ENCODE measurements around the gene HIBADH.
"Not testable (repeated sequence)": the region's sequence is repeated elsewhere in the genome, so short reads cannot be mapped to it uniquely, and the experiment has no call there.

Gene HIBADH

DNA sequence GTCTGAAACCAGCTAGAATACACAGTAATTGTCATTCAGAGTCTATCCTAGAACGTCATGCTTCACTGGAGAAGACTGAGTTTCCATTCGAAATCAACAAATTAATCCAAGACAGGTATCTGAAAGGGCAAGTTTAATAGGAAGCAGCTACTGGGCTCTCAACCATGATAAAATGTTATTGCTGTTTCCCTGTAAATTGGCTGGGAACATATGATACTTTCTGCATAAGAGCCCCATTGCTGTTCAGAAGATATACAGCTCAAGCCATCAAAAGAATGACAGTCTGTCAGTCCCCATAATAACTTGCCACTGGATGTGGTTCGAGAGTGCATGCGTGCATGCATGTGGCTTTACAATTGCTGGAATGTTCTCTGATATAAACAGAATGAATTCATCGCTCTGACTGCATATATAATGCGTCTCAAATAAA is 129.0 kb downstream of the HIBADH start:
- no peak for DNase-seq

DNA sequence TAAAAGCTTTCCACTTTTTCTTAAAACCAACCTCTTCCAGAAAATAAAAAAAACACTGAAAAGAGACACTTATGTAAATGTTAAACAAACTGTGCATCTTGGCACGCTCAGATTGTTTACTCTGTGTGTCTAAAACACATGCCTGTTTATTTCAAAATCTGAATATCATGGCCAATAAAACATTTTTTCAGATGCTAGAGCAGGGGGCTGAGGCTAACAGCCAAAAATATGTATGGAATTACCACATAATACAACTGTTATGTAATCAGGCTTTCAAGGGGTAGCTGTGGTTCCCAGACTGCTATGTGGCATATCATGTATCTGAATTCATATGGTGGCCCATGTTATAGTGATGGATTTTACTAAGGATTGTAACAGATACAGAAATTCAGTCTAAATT is 130.4 kb downstream of the HIBADH start:
- no peak for DNase-seq

DNA sequence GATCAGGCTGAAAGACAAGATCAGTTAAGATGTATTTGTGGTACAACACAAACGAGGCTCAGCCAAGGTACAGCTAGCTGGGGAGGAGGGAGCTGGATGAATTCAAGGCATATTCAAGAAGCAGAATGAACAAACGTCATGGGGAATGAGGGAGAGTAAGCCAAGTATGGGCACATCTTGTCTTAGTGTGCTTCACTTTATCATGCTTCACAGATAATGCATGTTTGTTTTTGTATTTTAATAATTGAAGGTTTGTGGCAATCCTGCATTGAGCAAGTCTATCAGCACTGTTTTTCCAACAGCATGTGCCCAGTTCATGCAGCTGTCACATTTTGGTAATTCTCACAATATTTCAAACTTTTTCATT is 135.4 kb downstream of the HIBADH start:
- no peak for DNase-seq

DNA sequence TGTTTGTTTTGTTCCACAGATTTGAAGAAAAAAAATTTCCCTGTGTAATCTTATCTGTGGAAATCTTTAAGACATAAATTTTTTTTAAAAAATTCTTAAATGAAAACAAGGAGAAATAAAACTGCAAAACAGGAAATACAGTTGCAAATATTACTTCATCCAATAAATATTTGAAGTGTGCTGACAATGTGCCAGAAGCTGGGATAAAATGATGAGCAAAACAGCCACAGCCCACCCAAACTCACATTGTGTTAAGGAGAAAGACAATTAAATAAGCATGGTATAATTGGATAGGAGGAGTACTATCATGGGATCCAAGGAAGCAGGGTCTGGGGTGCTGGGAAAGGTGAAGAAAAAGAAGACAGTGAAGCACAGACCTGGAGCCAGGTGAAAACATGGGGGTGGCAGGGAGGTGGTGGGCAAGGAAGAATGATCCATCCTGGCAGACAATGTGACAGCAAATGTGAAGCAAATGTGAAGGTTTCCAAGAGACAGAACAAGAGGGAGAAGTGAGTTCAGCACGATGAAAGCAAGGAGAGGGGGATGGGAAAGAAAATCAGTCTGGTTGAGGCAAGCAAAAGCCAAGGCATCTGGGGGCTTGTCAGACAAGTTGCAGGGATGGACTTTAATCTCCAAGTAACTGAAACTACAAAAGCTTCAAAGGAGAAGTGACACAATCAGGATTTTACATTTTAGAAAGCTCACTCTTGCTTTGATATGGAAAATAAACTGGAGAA is 135.9 kb downstream of the HIBADH start:
- DNase-seq, result no peak

DNA sequence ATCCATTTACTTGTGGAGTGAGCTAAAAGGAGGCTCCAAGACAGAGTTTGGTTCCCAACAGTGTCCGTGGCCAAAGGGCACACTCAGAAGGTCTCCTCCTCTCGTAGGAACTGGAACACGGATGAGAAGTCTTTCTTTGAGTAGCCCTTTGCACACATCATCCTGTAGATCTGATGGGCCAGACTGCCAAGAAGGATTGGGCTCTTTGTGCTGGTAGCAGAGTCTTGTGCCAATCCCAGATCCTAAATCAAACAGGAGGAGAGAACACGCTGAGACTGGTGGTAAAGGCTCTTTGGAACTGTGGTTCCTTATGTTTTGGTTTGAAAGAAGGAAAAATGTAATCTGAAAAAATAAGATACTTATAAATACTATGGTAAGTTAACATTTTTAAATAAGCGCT is 136.6 kb downstream of the HIBADH start:
- DNase-seq, result no peak

DNA sequence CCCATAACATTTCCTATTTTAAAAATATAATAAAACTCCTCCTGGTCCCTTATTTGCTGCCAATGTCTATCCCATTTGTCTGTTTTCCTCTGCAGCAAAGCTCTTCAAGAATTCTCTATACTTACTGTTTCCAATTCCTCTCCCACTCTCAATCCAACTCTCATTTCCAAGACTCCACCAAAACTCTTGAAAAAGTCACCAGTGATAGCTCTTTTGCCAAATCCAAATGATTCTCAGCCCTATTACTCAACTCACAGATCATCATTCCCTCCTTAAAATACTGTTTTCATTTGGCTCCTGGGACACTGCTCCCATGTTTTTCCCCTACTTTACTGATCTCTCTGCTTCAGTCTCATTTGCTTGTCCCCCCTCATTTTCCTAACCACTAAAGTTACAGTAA is 139.4 kb downstream of the HIBADH start:
- no peak for DNase-seq

DNA sequence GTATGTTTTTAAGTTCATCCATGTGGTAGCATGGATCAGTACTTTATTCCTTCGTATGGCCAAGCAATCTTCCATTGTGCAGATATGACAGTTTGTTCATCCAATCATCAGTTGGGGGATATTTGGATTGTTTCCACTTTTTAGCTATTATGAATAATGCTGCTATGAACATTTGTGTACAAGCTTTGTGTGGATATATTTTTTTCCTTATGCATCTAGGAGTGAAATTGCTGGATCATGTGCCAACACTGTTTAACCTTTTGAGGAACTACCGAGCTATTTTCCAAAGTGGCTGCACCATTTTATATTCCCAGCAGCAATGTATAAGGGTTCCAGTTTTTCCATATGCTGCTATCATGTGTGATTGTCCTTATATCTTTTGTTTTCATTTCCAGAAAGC is 140.1 kb downstream of the HIBADH start:
- no peak for DNase-seq

DNA sequence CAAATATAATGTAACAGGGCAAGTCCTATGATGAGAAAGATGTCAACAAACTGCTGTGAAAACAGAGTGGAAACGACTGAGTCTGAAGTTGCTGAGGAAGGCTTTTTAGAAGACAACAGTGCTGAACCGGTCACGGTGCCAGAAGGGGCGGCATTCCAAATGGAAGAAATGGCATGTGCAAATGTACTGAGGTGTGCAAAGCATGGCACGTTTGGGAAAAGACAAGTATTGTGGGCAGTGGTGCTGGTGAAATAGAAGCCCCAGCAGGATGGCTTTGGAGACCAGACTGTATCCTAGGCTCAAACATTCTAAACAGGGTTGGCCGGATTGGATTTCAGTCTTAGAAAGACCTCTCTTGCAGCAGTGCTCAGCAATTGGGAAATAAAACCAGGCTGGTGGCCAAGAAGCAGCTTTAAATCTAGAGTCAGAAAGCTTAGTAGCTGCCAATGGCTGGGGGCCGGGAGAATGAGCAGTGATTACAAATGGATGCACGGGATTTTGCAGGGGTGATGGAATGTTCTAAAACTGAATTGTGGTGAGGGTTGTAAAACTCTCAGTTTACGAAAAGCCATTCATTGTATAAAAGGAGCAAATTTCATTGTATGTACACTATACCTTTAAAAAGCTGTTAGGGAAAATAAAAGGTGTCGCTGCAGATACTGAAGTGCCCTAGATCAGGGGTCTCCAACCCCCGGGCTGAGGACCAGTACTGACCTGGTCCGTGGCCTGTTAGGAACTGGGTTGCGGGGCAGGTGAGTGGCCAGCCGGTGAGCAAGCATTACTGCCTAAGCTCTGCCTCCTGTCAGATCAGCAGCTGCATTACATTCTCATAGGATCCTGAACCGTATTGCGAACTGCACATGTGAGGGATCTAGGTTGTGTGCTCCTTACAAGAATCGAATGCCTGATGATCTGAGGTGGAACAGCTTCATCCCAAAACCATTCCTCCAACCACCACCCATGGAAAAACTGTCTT is 141.6 kb downstream of the HIBADH start:
- DNase-seq, result no peak

DNA sequence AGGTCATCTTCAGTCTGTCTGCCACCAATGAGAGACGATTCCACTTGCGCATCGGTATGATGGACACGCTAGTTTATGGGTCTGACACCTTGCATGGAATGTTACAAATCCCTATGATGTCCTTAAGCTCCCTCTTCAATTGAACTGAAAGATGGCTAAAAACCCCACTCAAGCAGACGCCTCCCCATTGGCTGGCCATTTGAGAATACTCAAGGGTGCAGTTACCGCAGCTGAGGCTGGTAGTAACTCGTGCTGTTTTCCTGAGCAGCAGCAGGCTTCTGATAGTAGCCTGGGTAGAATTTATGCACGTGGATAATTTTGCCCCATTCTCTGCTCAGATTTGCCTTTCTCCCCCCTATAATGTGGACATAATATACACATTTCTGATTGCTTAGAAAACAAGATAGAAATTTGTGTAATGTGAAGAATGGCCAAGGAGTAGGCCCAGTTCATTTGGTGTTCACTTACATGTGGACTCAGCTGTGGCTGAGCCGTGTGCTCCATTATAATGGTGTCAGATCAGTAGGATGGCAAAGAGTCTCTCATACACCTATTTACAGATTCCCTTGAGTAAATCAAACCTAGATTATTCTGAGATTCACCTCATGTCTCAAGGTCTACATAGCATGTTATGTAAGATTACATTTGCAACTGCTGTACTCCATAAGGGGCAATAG is 142.8 kb downstream of the HIBADH start:
- DNase-seq, result no peak

DNA sequence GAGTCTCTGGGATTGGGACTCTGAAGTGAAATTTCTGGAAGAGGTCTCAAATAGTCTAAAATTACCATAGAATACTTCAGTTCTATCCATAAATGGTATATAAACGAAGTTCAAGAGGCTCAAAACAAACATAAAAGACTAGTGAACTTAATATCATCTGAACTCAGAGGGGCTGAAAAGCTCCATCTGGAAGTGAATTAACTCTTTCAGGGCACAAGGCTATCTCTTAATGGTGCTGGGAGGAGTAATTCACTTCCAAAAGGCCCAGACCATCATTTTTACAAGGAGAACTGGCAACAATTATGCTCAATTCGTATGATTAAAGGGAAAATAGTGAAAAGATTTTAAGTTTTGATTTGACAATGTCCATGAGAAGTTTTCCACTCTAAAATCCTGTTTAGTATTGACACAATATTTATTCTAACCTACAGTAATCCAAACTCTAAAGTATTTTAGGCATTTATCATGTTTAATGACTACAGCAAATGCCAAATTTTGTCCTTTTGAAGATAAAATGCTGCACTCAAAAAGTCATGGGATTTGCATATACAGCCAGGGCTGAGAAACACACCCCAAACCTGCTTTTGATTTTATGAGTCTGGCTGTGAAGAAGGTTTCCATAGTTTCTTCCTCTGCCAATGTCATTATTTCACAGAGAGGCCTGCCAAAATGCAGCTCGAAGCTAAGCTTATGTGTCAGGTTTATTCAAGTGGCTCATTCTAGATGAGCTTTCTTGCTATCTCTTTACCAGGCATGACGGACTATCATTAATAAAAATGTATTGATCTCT is 143.9 kb downstream of the HIBADH start:
- no peak for DNase-seq

DNA sequence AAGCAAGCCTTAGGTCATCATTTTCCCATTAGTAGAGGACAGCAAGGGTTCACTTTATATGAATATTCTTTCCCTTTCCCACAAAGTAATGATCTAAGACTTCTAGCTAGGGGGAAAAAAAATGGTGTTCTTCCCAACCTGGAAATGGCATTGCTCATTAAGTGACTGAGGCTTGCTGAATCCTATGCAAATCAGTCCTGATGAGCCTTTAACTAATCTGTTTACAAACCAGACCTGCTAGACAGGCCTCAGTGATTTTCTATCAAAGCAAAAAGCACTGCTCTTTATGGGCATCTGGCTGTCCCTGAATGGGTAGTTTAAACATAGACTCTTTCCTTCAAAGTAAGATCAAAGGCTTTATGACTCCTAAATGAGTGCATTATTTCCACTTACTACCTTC is 146.3 kb downstream of the HIBADH start:
- DNase-seq, result no peak

DNA sequence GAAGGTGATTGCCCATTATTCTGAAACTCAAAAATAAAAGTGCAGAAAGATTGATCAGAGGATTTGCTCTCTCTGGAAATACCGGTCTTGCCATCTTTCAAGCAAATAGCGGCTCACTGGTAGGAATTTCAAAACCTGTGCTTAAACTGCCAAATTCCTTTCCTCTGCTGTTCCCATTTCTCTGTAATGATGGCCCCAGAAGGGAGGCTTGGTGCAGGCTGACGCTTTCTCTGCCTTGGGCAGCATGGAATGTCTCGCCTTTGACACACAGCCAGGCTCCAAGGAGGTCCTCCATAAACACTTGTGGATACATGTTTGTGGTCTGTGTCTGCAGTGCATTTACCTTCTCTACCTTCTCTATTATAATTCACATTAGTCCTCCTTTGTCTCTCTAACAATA is 146.8 kb downstream of the HIBADH start:
- no peak for DNase-seq

DNA sequence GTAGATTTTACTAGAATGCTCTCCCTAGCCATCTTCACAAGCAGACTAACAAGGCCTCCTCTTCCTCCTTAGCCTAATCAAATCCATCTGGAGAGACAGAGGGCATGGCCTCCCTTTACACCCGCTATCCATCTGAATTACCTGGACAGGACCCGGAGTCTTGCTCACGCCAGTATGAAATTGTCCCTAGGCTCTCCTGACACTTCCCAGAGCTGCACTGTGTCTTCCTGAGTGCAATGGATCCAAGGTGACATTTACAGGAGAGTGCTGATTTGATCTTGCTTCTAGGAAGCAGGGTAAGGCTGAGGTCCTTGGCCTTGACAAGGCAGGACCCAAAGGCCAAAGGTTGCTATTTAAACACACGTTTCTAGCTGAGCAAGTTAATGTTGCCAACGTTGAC is 147.8 kb downstream of the HIBADH start:
- DNase-seq, result no peak

DNA sequence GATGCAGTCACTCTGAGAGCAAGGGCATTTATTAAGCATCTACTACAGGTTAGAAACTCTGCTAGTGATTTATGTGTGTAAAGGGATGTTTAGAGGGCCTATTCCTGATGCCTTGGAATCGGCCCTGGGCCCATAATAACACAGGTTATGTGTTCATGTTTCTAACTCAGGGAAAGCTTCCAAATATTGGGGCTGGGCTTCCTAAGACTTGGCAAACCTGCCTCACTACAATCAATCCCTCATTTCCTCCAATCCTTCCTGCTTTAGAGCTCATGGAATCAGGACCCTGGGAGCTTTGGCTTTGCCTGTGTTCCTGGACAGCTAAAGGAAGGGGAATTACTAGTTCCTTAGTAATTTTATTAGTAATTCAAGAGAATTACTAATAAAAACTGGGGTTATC is 148.8 kb downstream of the HIBADH start:
- DNase-seq, result no peak

DNA sequence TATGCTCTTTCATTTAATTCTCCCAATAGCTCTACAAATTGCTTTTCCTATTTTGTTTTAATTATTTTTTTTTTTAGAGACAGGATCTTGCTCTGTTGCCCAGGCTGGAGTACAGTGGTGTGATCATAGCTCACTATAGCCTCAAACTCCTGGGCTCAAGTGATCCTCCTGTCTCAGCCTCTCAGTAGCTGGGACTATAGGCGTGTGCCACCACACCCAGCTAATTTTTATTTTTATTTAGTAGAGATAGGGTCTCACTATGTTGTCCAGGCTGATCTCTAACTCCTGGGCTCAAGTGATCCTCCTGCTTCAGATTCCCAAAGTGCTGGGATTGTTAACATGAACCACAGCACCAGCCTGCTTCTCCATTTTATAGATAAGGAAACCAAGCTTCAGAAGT is 151.3 kb downstream of the HIBADH start:
- DNase-seq, result not testable (repeated sequence)

DNA sequence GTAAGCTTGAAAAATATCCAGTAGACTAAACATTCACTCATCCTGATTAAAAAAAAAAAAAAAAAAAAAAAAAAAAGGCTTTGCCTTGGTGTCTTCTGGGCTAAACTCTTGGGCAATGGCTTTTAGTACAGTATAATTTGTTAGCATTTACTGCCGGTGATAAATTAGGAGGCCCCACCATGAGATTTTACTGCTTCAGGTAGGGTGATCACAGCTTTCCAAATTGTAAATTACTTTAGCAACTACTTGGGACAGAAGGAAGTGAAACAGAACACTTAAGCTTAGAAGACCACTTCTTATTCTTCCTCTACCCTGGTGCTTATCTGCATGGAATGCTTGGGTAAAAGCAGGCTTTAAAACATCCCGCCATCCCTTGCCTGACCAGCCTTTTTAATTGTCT is 152.1 kb downstream of the HIBADH start:
- no peak for DNase-seq

DNA sequence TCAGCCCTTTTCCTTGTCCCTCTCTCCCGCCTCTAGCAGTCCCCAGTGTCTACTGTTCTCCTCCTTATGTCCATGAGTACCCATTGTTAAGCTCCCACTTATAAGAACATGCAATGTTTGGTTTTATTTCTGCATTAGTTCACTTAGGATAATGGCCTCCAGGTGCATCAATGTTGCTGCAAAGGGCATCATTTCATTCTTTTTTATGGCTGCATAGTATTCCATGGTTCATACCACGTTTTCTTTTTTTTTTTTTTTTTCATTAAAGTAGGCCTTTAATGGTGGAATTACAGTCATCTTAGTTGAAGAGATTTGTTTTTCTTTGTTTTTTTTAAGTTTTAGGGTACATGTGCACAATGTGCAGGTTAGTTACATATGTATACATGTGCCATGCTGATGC is 160.8 kb downstream of the HIBADH start:
- not testable (repeated sequence) for DNase-seq

DNA sequence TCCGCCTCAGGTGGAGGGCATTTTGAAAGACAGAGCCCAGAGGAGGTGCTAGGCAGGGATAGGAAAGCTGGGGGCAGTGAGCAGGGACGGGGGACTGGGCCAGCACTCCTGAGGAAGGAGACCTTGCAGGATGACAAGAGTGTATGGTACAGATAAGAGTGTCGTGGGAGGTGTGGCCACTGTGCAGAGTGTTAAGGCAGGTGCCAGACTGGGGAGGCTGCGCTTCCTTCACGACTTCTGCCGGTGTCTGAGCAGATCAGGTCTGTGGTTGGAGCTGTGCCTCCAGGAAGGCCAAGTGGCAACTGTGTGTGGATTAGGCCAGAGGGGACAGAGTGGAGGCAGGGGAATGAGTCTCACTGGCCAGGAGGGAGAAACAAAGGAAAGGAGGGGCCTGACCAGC is 161.7 kb downstream of the HIBADH start:
- DNase-seq, result no peak

DNA sequence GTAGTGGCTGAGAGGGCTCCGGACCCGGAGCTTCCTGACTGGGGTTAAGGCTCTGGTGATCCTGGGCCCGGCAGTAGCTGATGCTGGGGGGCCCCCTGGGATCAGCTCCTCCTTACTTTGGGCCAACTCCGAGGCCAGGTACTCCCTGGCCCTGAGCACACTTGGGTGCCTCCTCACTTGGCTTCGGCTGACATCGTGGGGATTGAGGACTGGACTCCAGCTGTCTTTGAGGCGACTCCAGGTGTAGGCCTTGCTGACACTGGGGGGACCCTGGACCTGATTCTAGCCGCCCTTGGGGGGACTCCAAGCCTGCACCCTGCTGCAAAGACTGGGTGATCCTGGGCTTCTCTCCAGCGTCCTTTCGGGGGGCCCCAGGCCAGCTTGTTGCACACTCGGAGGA is 170.5 kb downstream of the HIBADH start:
- no peak for DNase-seq

DNA sequence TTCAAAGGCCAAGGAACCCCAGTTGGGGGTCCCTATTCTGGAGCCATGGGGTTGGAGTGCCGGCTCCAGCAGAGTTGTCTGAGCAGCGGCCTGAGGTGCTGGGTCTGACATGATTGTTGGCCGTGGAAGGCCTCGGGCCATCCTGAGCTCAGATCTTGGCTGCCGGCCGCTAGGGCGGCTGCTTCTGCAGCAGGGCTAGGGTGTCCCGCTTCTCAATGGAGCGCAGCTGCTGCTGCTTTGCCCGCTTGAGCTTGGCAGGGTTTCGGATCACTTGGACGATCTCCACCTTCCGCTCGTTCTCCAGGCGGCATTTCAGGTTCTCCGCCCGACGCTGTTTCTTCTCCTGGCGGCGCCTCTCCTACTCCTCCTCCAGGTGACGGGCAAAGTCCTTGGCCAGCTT is 171.1 kb downstream of the HIBADH start:
- no peak for DNase-seq

DNA sequence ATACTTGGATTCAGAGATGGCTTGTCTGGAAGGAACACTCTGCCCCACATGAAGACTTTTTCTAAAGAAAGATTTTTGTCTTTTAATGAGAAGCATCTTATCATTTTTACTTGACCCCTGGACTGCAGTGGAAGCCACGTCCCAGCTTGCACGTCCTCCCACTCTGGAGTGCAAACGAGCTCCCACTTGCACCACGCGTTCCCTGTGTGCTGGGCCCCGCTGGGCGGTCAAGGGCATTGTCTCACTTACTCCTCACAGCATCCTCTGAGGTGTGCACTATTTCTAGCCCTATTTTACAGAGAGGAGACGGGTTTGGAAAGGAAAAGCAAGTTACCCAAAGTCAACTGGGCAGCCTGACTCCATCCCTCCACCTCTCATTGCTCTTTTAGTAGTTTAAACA is 175.2 kb downstream of the HIBADH start:
- DNase-seq, result no peak

DNA sequence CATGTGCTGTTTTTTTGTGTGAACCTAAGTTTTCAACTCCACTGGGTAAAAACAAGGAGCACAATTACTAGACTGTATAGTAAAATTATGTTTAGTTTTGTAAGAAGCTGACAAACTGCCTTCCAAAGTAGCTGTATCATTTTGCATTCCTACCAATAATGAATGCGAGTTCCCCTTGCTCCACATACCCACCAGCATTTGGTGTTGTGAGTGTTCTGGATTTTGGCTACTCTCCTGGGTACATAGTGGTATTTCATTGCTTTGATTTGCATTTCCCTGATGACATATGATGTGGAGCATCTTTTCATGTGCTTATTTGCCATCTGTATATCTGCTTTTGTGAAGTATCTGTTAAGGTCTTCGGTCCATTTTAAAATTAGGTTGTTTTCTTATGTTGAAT is 178.2 kb downstream of the HIBADH start:
- DNase-seq, result no peak

DNA sequence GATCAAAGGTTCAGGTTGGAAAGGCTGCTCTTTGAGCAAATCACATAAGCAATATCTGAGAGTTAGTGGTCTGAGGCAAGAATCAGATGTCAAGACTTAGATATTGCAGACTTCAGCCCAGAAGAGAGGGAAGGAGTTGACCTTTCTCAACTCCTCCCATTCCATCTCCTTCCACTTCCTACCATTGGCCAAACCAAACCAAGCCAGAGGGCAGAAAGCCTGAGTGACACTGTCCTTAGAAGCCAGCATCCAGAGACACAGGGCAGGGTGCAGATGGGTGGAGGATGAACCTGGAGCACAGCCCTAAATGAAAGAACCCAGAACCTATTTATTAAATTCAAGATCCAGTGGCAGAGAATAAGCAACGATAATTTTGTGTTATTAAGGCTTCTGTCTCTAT is 180.5 kb downstream of the HIBADH start:
- DNase-seq, result no peak

Measured in GF-D8 (cell line).